Neural progenitor cell (in vitro differentiated cells): ENCODE results near the gene WDTC1.

Experiments
- EZH2phosphoT487 ChIP-seq: fragments of 200-600 bp; sonication (generic); IDR thresholded peaks from 2 replicates; pipeline ENCODE4 v1.6.1; 2017; ENCODE audit warnings: antibody characterized with exemption
- TF ChIP-seq, protein P1 (sequence below): fragments of 200-600 bp; sonication (generic); IDR thresholded peaks from 2 replicates; pipeline ENCODE4 v1.5.1; 2017; ENCODE audit warnings: antibody characterized with exemption, mild to moderate bottlenecking

DNA sequence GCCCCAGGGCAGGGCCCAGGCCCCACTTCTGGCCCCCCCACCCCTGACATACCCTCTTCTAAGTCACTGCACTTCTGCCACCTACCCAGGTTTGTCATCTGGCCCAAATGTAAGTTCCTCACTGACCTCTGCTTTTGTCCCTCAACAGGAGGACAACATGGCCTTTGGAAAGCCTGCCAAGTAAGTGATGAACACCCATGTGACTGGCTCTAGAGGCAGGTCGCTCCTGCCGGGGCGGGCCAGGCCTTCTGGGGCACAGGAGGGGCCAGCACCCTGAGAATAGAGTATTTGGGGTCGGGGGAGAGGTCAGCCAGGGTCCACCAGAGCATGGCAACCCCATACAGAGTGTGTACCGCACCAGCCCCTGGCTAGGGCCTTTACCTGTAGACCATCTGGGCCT lies 97.5 kb downstream of the WDTC1 start:
- TF ChIP-seq EZH2phosphoT487, result no peak
- TF ChIP-seq, protein P1, sequence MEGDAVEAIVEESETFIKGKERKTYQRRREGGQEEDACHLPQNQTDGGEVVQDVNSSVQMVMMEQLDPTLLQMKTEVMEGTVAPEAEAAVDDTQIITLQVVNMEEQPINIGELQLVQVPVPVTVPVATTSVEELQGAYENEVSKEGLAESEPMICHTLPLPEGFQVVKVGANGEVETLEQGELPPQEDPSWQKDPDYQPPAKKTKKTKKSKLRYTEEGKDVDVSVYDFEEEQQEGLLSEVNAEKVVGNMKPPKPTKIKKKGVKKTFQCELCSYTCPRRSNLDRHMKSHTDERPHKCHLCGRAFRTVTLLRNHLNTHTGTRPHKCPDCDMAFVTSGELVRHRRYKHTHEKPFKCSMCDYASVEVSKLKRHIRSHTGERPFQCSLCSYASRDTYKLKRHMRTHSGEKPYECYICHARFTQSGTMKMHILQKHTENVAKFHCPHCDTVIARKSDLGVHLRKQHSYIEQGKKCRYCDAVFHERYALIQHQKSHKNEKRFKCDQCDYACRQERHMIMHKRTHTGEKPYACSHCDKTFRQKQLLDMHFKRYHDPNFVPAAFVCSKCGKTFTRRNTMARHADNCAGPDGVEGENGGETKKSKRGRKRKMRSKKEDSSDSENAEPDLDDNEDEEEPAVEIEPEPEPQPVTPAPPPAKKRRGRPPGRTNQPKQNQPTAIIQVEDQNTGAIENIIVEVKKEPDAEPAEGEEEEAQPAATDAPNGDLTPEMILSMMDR, result no peak
